ENCODE results near the gene KAZALD1. TPM values are rescaled to one million over a fixed set of nuclear protein-coding genes. Genes with fewer than 3 reads are reported as not detected.

KAZALD1 gene
- total and polyA plus RNA-seq, 8 donors, result 0.19 to 1.6 (median 1.0) TPM

DNA sequence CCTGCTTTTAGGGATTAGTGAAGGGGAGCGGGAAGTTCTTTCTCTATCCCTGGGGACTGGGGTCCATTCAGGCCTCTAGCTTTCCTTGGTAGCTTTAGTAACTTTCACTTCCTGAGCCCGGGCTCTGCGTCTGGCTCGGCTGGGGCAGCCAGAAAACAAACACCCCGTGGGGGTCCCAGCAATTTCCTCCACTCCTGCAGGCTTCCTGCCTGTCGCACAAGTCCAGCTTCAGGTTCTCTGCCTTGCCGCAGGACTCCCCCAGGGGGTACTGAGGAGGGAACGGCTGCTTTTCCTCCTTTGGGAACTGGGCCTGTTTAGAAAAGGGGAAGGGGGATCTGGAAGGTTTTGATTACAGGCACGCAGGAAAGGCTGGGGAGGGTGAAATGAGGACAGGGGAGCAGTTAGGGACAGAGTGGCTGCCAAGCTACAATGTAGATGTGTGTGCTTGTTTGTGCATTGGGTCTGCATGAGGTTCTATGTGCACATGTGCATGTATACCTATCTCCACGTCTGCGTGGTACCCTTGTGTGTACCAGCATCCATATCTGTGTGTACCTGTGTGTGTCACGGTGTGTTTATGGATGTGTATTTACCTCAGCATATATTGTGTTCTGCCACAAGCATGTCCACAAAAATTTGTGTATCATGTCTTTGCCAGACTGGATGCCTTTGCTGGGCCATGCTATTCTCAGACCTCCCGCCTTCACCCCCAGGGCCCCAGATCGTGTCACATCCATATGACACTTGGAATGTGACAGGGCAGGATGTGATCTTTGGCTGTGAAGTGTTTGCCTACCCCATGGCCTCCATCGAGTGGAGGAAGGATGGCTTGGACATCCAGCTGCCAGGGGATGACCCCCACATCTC is 2.0 kb downstream of the KAZALD1 start:
- Histone ChIP-seq H3K27ac (no peak overlapping the region), H3K4me3 (no peak overlapping the region), H3K4me1 (peaks cover 4 to 11% (median 6%) of the 10 kb centered on the region in 3 donors), H3K9me3 (no peaks in the 10 kb centered on the region), H3K27me3 (no peaks in the 10 kb centered on the region), H3K36me3 (no peaks in the 10 kb centered on the region)
- 54 to 61% methylated on average over 15 of the region's 15 CpGs for WGBS, 2 donors
- FAIRE-seq, result no peak
- intact Hi-C loops (cut with DNase I), result no loop called here
- TF ChIP-seq, protein P1, sequence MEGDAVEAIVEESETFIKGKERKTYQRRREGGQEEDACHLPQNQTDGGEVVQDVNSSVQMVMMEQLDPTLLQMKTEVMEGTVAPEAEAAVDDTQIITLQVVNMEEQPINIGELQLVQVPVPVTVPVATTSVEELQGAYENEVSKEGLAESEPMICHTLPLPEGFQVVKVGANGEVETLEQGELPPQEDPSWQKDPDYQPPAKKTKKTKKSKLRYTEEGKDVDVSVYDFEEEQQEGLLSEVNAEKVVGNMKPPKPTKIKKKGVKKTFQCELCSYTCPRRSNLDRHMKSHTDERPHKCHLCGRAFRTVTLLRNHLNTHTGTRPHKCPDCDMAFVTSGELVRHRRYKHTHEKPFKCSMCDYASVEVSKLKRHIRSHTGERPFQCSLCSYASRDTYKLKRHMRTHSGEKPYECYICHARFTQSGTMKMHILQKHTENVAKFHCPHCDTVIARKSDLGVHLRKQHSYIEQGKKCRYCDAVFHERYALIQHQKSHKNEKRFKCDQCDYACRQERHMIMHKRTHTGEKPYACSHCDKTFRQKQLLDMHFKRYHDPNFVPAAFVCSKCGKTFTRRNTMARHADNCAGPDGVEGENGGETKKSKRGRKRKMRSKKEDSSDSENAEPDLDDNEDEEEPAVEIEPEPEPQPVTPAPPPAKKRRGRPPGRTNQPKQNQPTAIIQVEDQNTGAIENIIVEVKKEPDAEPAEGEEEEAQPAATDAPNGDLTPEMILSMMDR (IDR thresholded peaks at IDR 0.05), result no peak
- ATAC-seq, result no peak
- no peak for DNase-seq

DNA sequence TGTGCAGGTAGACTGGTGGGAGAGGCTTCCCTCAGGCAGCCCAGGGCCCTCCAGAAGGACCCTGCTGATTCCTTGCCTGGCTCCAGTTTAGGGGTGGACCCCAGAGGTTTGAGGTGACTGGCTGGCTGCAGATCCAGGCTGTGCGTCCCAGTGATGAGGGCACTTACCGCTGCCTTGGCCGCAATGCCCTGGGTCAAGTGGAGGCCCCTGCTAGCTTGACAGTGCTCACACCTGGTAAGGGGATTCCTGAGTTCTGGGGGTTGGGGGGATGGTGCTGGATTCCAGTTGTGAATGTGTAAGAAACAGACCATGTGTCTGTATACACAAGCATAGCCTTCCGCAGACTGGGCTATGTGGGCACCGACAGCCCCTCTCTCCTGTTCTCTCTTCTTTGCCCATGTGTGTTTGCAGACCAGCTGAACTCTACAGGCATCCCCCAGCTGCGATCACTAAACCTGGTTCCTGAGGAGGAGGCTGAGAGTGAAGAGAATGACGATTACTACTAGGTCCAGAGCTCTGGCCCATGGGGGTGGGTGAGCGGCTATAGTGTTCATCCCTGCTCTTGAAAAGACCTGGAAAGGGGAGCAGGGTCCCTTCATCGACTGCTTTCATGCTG is 2.7 kb downstream of the KAZALD1 start:
- no peak overlapping the region for H3K4me3 ChIP-seq
- intact Hi-C loops (cut with DNase I), result no loop called here
- H3K27ac ChIP-seq, result no peak overlapping the region
- no peaks in the 10 kb centered on the region for H3K27me3 ChIP-seq
- WGBS, 2 donors, result 82 to 84% methylated on average over 9 of the region's 9 CpGs
- DNase-seq, result no peak
- no peak for ATAC-seq
- TF ChIP-seq, protein P1 (IDR thresholded peaks at IDR 0.05), result no peak
- H3K4me1 ChIP-seq, result peaks cover 4 to 11% (median 6%) of the 10 kb centered on the region in 3 donors
- FAIRE-seq, result no peak
- no peaks in the 10 kb centered on the region for H3K36me3 ChIP-seq
- no peaks in the 10 kb centered on the region for H3K9me3 ChIP-seq

DNA sequence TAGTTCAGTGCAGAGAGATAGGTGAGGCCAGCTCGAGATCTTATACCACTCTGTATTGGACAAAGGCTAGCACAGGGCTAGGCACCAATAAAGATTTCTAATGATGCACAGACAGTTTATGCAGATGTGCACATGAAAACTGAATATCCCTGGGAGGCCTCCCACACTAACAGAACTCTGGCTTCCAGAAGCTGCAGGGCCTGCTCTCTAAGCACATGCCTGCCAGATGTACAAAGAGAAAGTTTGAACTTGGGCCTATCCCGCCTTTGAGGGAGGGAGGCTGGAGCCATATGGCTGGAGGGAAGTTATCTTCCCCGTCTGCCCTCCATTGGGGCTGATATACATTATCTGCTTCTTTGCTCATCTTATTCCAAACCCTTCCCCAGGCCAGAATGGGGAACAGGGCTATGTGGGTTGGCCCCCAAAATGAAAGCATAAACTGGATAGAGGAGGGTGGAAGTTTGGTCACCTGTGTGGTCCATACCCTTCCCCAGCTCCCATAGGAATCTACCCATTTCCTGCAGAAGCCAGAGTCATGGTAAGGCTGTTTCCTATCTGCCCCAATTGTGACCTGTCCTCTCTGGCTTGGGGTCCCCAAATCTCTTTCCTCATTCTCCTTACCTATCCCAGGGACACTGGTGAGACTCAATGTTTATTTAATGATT is 3.8 kb downstream of the KAZALD1 start:
- TF ChIP-seq, protein P1 (IDR thresholded peaks at IDR 0.05), result no peak
- H3K27ac ChIP-seq, result peak overlapping the region in 2 of 4 donors; percentile 24 to 40
- WGBS, 2 donors, result 84 to 93% methylated on average over 3 of the region's 3 CpGs
- H3K4me3 ChIP-seq, result peak overlapping the region in 2 of 4 donors; percentile 47 to 62
- ATAC-seq (no peak), FAIRE-seq (no peak), DNase-seq (no peak)
- peaks cover 4 to 11% (median 6%) of the 10 kb centered on the region in 3 donors for H3K4me1 ChIP-seq
- H3K36me3 ChIP-seq, result no peaks in the 10 kb centered on the region
- H3K9me3 ChIP-seq, result no peaks in the 10 kb centered on the region
- intact Hi-C loops (cut with DNase I), result no loop called here
- H3K27me3 ChIP-seq, result no peaks in the 10 kb centered on the region

DNA sequence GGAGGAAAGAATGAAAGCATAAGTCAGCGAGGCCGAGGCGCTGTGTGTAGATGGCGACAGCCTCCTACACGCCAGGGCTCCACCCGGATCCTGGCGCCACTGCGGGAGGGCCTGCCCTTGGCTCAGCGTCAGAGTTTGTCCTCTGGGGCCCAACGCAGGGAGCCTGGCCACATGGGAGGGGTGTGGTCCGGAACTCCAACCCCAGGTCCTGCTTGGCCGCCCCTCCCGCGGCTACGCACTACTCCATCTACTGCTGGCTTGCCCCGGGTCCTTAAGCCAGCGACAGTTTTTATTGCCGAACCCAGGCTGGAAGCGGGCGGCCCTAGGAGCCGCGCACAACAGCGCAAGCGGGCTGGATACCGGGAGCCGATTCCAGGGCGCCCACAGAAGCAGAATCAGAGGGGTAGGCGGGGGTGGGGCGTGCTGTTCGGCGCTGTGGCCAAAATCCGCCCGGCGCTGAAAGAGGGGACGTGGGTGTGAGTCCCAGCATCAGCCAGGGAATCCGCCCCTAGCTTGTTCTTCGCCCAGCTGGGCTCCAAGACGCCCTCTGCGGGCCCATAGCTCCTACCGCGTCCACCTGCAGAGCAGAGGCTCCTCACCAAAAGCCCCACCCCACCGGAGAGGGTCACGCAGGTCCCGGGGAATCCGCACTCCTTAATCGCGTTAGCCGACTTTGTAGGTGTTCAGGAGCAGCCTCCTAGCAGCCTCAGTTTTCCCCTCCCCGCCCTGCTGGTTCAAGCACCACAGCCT is 4.5 kb downstream of the KAZALD1 start:
- Histone ChIP-seq H3K9me3 (no peaks in the 10 kb centered on the region), H3K4me3 (peak overlapping the region; percentile 16 to 62 (median 40)), H3K27me3 (no peaks in the 10 kb centered on the region), H3K4me1 (peaks cover 4 to 11% (median 6%) of the 10 kb centered on the region in 3 donors), H3K36me3 (no peaks in the 10 kb centered on the region), H3K27ac (peak overlapping the region in 2 of 4 donors; percentile 24 to 40)
- peak; percentile 58 to 84 (median 76) for ATAC-seq
- WGBS, 2 donors, result 1 to 2% methylated on average over 46 to 49 of the region's 49 CpGs
- DNase-seq, result peak; percentile 60 to 87 (median 72)
- FAIRE-seq, result no peak
- intact Hi-C loops (cut with DNase I), result no loop called here
- TF ChIP-seq, protein P1 (IDR thresholded peaks at IDR 0.05), result peak in 2 of 4 donors; percentile 9 to 12
